Fibroblast of villous mesenchyme (primary cell): Measurements from ENCODE around the gene SLC44A1. TPM values are rescaled to one million over a fixed set of nuclear protein-coding genes. Genes with fewer than 3 reads are reported as not detected.

Source experiments
- DNase-seq: peaks from one replicate; pipeline ENCODE4 v3.0.0-alpha.2; 2010; ENCODE audit warnings: low read depth
- H3K4me3 ChIP-seq: 2 replicates; pipeline ENCODE4 v1.5.1; 2011; ENCODE audit warnings: low read depth, mild to moderate bottlenecking, low read length
- total RNA-seq: library from RNA; depleted of rRNA; stranded (reverse); fragments of >200 nt; gene quantifications from 2 replicates; pipeline ENCODE4 v1.2.3, GENCODE V29; 2012
- TF ChIP-seq, protein P1 (sequence below): IDR thresholded peaks from 2 replicates; pipeline ENCODE4 v1.5.1; 2012; ENCODE audit warnings: low read depth, mild to moderate bottlenecking, low read length; ENCODE audit not compliant: insufficient read depth

SLC44A1 gene
- total RNA-seq, 1 donor = 37.1 TPM

DNA sequence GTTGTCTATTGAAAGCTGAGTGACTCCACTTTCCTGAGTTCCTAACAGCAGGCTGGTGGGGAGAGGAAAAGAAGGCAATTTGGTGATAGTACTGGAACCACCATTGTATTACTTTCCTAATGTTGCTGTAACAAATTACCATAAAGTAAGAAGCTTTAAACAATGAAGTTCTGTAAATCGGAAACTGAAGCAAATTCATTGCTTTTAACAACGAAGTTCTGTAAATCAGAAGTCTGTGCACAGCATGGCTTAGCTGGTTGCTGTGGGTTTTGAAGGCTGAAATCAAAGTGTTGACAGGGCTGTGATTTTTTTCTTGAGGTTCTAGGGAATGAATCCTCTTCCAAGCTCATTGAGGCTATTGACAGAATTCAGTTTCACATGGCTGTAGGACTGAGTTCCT lies 72.3 kb downstream of the SLC44A1 start:
- no peak overlapping the region for H3K4me3 ChIP-seq
- no peak for DNase-seq
- TF ChIP-seq, protein P1, sequence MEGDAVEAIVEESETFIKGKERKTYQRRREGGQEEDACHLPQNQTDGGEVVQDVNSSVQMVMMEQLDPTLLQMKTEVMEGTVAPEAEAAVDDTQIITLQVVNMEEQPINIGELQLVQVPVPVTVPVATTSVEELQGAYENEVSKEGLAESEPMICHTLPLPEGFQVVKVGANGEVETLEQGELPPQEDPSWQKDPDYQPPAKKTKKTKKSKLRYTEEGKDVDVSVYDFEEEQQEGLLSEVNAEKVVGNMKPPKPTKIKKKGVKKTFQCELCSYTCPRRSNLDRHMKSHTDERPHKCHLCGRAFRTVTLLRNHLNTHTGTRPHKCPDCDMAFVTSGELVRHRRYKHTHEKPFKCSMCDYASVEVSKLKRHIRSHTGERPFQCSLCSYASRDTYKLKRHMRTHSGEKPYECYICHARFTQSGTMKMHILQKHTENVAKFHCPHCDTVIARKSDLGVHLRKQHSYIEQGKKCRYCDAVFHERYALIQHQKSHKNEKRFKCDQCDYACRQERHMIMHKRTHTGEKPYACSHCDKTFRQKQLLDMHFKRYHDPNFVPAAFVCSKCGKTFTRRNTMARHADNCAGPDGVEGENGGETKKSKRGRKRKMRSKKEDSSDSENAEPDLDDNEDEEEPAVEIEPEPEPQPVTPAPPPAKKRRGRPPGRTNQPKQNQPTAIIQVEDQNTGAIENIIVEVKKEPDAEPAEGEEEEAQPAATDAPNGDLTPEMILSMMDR = no peak

DNA sequence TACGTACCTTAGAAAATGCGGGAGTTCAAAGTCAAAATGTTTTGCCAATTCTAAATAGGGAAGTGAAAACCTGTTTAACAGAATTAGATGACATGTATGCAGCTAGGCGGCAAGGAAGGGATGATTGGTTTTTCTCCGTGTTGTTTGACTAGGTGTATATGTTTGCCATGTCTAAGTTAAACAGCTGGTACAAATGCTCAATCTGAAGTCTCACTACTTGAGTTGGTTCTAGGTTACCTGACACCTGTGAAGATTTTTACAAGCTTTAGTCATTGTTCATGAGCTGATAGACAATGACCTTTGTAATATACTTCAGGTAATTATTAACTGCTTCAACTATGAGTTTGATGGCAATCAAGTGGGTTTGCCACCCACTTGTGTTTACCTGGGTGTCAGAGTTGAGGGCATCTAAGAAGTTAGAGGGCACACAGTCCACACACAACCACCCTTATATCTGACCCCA lies 74.3 kb downstream of the SLC44A1 start:
- TF ChIP-seq, protein P1 = no peak
- H3K4me3 ChIP-seq = no peak overlapping the region
- no peak for DNase-seq

DNA sequence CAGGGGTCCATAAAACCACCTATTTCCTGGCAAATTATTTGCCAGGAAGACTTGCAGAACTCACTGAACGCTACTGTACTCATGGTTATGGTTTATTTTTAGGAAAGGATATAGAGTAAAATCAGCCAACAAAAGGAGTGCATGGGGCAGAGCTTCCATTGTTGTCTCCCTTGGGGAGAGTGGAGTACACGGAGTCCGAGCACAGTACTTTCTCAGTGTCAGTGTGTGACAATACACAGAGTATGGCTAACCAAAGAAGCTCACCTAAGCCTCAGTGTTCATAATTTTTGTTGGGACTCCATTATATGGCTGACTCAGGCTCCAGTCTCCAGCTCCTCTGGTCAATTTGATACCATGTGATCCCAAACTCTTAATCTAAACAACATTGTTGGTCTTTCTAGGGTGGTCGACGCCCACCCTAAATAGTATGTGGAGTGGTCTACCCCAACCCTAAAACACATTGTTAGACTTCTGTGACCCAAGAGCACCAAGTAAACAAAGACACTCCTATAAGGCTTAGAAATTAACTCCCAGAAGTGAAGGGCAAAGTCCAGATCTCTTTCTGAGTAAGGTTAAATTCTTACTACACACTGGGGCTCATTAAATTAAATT lies 74.9 kb downstream of the SLC44A1 start:
- no peak for DNase-seq
- TF ChIP-seq, protein P1 = no peak
- H3K4me3 ChIP-seq = no peak overlapping the region

DNA sequence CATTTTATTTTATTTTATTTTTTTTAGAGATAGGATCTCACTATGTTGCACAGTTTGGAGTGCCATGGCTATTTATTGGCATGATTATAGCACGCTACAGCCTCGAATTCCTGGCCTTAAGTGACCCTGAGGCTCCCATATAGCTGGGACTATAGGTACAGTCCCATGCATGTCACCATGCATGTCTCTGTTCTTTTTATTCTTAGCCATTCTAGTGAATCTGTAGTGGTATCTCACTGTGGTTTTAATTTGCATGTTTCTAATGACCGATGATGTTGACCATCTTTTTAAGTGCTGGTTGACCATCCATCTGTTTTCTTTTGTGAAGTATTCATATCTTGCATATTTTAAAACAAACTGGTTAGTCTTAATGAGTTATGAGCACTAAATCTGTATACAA lies 76.1 kb downstream of the SLC44A1 start:
- no peak overlapping the region for H3K4me3 ChIP-seq
- DNase-seq = no peak
- TF ChIP-seq, protein P1 = no peak

DNA sequence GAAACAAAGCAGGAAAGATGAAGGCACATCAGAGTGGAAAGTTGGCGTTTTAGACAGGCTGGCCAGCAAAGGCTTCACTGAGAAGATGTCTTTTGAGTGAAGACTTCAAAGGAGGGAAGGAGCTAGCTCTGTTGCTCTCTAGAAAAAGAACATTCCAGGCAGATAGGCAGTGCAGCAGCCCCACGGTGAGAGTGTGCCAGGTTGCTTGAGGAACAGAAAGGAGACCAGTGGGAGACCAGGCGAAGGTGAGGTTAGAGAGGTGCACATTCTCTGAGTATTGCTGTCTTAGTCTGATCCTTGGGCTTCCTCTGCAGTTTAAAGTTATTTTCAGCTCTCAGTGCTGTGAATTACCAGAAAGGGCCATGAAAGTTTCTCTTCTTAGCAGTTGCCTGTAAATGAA lies 83.8 kb downstream of the SLC44A1 start:
- TF ChIP-seq, protein P1 = no peak
- no peak for DNase-seq
- H3K4me3 ChIP-seq = no peak overlapping the region

DNA sequence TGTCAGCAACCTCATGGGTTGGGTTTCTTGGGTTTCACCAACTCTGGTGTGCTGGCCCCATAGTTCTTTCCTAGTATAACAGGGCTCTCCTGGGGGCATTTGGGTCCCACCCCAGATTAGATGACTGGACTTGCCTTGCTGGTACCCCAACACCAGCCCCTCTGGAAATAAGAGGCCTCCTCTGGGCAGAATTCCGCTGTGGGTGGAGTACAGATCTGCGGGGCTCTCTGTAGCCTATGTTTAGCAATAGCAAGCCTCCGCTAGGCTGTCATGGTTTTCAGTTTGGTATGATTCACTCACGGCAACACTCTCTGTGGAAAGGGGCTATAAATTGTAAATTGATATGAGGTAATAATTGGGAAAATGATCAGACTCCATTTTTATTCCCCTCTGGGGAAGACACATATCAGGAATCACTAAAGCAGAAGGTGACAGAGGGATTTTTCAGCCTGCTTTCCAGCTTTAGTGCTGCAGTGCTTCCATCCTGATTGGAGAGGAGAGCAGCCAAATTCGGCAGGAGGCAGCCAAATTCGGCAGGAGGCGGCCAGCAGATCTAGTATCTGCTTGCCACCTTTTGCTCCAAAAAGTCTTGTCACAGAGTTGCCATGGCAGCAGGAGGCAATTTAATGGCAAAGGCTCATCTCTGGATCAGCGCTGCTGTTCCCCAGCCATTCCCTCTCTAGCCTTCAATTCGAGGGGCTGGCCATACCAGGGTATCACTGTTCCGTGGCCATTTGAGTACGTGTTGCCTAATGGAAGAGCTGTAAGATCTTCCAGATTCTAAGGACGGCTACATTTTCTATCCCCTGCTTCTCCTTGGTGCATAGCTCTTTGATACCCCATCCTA lies 84.6 kb downstream of the SLC44A1 start:
- TF ChIP-seq, protein P1 = no peak
- H3K4me3 ChIP-seq = no peak overlapping the region
- DNase-seq = no peak
